DOHH2 (cell line): ENCODE data around the gene HIVEP1.

Source experiments
- H3F3A ChIP-seq: fragments of 200-600 bp; sonication (generic), shearing (Covaris generic); 2 replicates; pipeline ENCODE4 v1.6.0; 2016; ENCODE audit warnings: antibody characterized with exemption, mild to moderate bottlenecking; ENCODE audit not compliant: control insufficient read depth, insufficient read depth
- H3K27ac ChIP-seq: fragments of 200-600 bp; sonication (generic); 2 replicates; pipeline ENCODE4 v1.5.1; 2014; ENCODE audit warnings: low read depth, mild to moderate bottlenecking, low read length, moderate library complexity
- H3K27me3 ChIP-seq: fragments of 200-600 bp; sonication (generic); 2 replicates; pipeline ENCODE4 v1.6.1; 2014; ENCODE audit warnings: mild to moderate bottlenecking, low read length, mixed read lengths; ENCODE audit not compliant: control insufficient read depth
- H3K36me3 ChIP-seq: fragments of 200-600 bp; sonication (generic); 2 replicates; pipeline ENCODE4 v1.6.1; 2014; ENCODE audit warnings: mild to moderate bottlenecking, low read length, moderate library complexity, mixed read lengths; ENCODE audit not compliant: control insufficient read depth
- H3K4me1 ChIP-seq: fragments of 200-600 bp; sonication (generic); 2 replicates; pipeline ENCODE4 v1.6.1; 2014; ENCODE audit warnings: mild to moderate bottlenecking, low read length, mixed read lengths; ENCODE audit not compliant: control insufficient read depth
- H3K4me2 ChIP-seq: fragments of 200-600 bp; sonication (generic); 2 replicates; pipeline ENCODE4 v1.6.0; 2014; ENCODE audit warnings: mild to moderate bottlenecking, low read length, moderate library complexity
- H3K4me3 ChIP-seq: fragments of 200-600 bp; sonication (generic); 2 replicates; pipeline ENCODE4 v1.5.1; 2014; ENCODE audit warnings: mild to moderate bottlenecking, low read length, mixed read lengths
- H3K79me2 ChIP-seq: fragments of 200-600 bp; sonication (generic); 2 replicates; pipeline ENCODE4 v1.6.1; 2014; ENCODE audit warnings: mild to moderate bottlenecking, low read length, mixed read lengths; ENCODE audit not compliant: control insufficient read depth
- H3K9me2 ChIP-seq: fragments of 200-600 bp; sonication (generic); replicated peaks from 2 replicates; pipeline ENCODE4 v1.6.1; 2014; ENCODE audit warnings: mild to moderate bottlenecking, low read length, mixed read lengths; ENCODE audit not compliant: control insufficient read depth
- H3K9me3 ChIP-seq: fragments of 200-600 bp; sonication (generic); 2 replicates; pipeline ENCODE4 v1.6.1; 2014; ENCODE audit warnings: antibody characterized with exemption, low read length, mixed read lengths; ENCODE audit not compliant: control insufficient read depth, insufficient read depth
- H4K20me1 ChIP-seq: fragments of 200-600 bp; sonication (generic); 2 replicates; pipeline ENCODE4 v1.6.0; 2014; ENCODE audit warnings: low read depth, mild to moderate bottlenecking, antibody characterized with exemption, low read length, moderate library complexity; ENCODE audit not compliant: control insufficient read depth, insufficient read depth
- EZH2phosphoT487 ChIP-seq: fragments of 200-600 bp; sonication (generic); IDR thresholded peaks from 2 replicates; pipeline ENCODE4 v1.6.1; 2017; ENCODE audit warnings: borderline replicate concordance, mild to moderate bottlenecking, antibody characterized with exemption, low read length, moderate library complexity, mixed read lengths
- TF ChIP-seq, protein P1 (sequence below): fragments of 200-600 bp; sonication (generic); IDR thresholded peaks from one replicate; pipeline ENCODE4 v1.5.1; 2014; ENCODE audit warnings: antibody characterized with exemption, mild to moderate bottlenecking, low read depth, low read length; ENCODE audit not compliant: poor library complexity, severe bottlenecking

HIVEP1 gene

DNA sequence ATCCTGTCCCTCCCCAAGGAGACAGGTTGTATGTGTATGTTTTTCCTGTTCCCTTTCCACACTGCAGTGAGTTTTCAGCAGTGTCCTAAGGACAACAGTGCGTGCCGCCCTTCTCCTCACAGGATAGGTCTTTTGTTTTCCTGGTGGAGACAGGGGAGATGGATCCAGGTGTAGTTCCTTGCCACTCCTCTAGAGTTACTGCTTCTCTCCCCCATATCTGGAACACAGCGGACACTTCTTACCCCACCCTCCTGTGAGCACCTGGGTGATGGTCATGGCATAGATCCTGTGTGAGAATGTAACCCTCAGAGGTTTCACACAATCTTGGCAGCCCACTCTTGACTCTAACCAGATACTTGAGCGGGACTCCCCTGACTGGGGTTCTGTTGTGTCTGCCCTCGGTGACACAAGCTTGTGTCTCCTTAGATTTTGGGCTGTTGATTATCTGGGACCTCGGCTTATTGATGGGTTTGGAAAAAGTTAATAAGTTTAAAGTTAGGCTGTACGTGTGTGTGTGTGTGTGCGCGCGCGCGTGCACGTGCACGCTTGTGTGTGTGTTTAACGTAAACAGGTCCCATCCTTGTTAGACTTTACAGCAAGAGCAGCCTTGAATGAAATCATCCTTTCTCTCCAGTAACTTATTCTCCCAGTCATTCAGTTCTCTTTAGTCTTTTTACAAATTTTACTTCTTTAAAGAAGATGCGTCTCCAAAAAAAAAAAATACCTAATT is 146.7 kb downstream of the HIVEP1 start:
- H3K4me2 ChIP-seq, result no peak overlapping the region
- H3K27me3 ChIP-seq, result no peaks in the 10 kb centered on the region
- no peaks in the 10 kb centered on the region for H3K79me2 ChIP-seq
- no peaks in the 10 kb centered on the region for H3K9me3 ChIP-seq
- no peak overlapping the region for H3K27ac ChIP-seq
- H3K4me1 ChIP-seq, result peaks cover 12% of the 10 kb centered on the region
- H3F3A ChIP-seq, result no peaks in the 10 kb centered on the region
- TF ChIP-seq, protein P1, sequence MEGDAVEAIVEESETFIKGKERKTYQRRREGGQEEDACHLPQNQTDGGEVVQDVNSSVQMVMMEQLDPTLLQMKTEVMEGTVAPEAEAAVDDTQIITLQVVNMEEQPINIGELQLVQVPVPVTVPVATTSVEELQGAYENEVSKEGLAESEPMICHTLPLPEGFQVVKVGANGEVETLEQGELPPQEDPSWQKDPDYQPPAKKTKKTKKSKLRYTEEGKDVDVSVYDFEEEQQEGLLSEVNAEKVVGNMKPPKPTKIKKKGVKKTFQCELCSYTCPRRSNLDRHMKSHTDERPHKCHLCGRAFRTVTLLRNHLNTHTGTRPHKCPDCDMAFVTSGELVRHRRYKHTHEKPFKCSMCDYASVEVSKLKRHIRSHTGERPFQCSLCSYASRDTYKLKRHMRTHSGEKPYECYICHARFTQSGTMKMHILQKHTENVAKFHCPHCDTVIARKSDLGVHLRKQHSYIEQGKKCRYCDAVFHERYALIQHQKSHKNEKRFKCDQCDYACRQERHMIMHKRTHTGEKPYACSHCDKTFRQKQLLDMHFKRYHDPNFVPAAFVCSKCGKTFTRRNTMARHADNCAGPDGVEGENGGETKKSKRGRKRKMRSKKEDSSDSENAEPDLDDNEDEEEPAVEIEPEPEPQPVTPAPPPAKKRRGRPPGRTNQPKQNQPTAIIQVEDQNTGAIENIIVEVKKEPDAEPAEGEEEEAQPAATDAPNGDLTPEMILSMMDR, result peak; percentile 44
- no peak for TF ChIP-seq EZH2phosphoT487
- no peaks in the 10 kb centered on the region for H4K20me1 ChIP-seq
- H3K9me2 ChIP-seq, result no peaks in the 10 kb centered on the region
- peaks cover 21% of the 10 kb centered on the region for H3K36me3 ChIP-seq
- H3K4me3 ChIP-seq, result no peak overlapping the region

DNA sequence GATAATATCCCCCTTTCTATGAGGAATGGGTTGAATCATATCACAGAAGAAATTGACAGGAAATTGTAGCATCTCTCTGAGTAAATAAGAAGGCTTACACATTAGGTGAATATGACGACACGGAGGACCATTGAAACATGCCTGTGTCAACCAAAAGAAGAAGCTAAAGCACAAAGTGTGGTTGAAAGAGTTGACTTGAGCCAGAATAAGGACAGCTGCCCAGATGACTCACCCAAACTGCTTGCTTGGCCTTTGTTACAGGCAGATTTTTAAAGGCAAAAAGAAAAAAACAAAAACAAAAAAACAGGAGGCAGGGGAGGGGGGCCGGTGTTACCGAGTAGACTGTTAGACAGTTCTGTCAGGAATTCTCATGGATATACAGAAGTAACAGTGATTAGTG is 148.2 kb downstream of the HIVEP1 start:
- Histone ChIP-seq H3K4me1 (peaks cover 12% of the 10 kb centered on the region), H4K20me1 (no peaks in the 10 kb centered on the region), H3K27me3 (no peaks in the 10 kb centered on the region), H3K9me2 (no peaks in the 10 kb centered on the region), H3F3A (no peaks in the 10 kb centered on the region), H3K4me2 (no peak overlapping the region), H3K27ac (no peak overlapping the region), H3K9me3 (no peaks in the 10 kb centered on the region), H3K36me3 (peaks cover 25% of the 10 kb centered on the region), H3K79me2 (no peaks in the 10 kb centered on the region), H3K4me3 (no peak overlapping the region)
- TF ChIP-seq, protein P1, result no peak
- TF ChIP-seq EZH2phosphoT487, result no peak

DNA sequence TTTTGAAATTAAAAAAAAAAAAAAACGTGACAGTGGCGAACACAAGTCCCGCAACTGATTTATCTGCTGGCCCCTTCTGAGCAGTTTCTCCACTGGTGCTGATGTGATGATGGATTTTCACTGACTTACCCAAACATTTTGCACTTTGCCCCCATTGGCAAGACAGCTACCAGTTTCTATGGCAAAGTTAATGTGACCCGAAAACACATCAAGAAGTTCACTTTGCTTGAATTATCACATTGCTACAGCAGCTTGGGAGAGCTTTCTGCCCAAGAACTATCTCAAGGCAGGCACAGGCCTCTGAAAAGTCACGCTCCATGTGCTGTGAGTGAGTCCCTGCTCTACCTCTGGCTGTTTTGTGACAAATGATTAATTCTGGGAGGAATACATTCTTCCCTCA is 150.1 kb downstream of the HIVEP1 start:
- H3K79me2 ChIP-seq, result no peaks in the 10 kb centered on the region
- H3K27ac ChIP-seq, result no peak overlapping the region
- no peaks in the 10 kb centered on the region for H3K9me3 ChIP-seq
- peaks cover 25% of the 10 kb centered on the region for H3K36me3 ChIP-seq
- H3K4me3 ChIP-seq, result no peak overlapping the region
- H4K20me1 ChIP-seq, result no peaks in the 10 kb centered on the region
- no peaks in the 10 kb centered on the region for H3F3A ChIP-seq
- H3K27me3 ChIP-seq, result no peaks in the 10 kb centered on the region
- no peak overlapping the region for H3K4me2 ChIP-seq
- TF ChIP-seq, protein P1, result no peak
- no peak for TF ChIP-seq EZH2phosphoT487
- peaks cover 8% of the 10 kb centered on the region; the same call in 1 of the 2 replicates for H3K4me1 ChIP-seq
- no peaks in the 10 kb centered on the region for H3K9me2 ChIP-seq
